22Rv1 (cell line): ENCODE data around the gene PSD2.

Experiments
- H3K27ac ChIP-seq: fragments of 450-650 bp; 2 replicates; pipeline ENCODE4 v1.5.1; 2017
- ZFX ChIP-seq: fragments of 450-650 bp; IDR thresholded peaks from 2 replicates; pipeline ENCODE4 v1.6.1; 2017; ENCODE audit warnings: antibody characterized with exemption, borderline replicate concordance
- TF ChIP-seq, protein P1 (sequence below): fragments of 450-650 bp; IDR thresholded peaks from 2 replicates; pipeline ENCODE4 v1.5.1; 2017; ENCODE audit warnings: mild to moderate bottlenecking

Gene PSD2

DNA sequence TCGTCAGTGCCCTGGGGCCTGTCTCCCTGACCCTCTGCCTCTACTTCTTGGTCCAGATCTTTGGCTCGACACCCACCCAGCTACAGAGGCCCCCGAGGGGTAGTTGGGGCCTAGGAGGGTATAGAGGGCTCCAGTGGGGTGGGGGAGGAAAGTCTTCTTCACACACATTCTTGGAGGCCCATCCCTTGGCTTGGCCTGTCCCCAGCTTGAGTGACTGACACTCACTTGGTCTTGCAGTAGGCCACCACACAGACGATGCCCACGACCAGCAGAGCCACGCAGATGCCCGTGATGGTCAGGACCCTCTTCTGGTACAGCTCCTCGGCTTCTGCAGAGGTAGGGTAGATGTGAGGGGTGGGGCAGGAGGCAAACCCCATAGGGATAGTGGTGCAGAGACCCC, 59.8 kb downstream of the PSD2 start:
- TF ChIP-seq, protein P1, sequence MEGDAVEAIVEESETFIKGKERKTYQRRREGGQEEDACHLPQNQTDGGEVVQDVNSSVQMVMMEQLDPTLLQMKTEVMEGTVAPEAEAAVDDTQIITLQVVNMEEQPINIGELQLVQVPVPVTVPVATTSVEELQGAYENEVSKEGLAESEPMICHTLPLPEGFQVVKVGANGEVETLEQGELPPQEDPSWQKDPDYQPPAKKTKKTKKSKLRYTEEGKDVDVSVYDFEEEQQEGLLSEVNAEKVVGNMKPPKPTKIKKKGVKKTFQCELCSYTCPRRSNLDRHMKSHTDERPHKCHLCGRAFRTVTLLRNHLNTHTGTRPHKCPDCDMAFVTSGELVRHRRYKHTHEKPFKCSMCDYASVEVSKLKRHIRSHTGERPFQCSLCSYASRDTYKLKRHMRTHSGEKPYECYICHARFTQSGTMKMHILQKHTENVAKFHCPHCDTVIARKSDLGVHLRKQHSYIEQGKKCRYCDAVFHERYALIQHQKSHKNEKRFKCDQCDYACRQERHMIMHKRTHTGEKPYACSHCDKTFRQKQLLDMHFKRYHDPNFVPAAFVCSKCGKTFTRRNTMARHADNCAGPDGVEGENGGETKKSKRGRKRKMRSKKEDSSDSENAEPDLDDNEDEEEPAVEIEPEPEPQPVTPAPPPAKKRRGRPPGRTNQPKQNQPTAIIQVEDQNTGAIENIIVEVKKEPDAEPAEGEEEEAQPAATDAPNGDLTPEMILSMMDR: no peak
- TF ChIP-seq ZFX: no peak
- no peak overlapping the region for H3K27ac ChIP-seq

DNA sequence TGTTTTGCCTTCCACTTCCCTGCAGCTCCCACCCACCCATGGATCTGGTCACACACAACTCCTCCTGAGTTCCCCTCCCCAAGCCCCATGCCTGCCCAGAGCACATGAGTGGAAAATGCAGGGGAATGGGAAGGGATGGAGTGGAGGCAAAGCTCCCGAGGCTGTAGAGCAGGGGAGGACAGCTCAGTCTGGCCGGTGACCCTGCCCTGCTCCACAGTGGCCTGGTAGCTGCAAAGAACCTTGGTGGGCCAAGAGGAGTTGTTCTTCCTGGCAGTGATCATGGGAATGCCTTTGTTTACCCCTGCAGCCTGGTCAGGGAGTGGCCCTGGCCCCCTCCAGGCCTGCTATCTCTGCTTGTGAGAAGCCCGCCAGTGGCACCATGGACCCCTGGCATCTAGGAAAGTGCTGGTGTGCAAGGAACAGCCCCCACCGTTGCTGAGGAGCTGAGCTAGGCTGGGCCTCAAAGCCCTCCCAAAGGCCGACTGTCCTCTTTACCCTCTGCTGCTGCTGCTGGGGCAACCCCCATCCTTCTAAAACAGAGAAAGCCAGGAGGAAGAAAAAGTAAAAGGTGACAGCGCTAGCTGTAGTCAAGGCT, 60.4 kb downstream of the PSD2 start:
- H3K27ac ChIP-seq: no peak overlapping the region
- no peak for TF ChIP-seq ZFX
- TF ChIP-seq, protein P1: no peak

DNA sequence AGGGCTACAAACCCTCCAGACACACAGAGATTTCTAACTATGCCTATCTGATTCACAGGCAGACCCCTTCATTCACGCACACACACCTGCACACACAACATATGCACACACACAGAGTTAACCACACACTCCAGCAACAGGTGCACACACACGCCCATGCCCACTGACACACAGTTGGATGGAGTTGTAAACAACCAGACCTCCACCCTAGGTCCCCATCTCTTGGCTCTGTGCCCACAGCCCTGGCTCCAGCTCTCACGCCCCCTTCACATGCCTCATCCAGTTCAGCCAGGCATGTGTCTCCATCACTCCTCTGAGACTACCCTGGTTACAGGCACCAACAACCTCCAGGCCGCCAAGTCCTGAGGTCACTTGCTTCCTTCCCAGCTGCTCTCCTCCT, 61.1 kb downstream of the PSD2 start:
- no peak for TF ChIP-seq ZFX
- TF ChIP-seq, protein P1: no peak
- no peak overlapping the region for H3K27ac ChIP-seq

DNA sequence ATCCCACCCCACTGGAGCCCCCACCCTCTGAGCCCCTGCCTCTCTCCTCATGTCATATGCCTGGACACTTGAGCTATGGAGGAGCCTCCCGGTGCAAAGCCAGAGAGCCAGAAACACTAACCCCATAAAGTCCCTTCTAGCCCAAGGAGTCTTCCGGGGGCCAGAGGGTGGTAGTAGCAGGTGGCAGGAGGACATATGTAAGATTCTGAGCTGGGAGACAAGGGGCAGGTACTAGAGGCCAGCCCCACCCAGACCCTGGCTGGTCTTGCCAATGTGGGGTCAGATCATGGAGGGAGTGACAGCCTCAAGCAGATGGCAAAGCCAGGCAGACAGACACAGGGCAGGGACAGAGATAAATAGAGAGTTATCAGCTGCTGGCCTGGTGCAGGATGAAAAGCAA, 63.4 kb downstream of the PSD2 start:
- no peak for TF ChIP-seq ZFX
- TF ChIP-seq, protein P1: no peak
- no peak overlapping the region for H3K27ac ChIP-seq

DNA sequence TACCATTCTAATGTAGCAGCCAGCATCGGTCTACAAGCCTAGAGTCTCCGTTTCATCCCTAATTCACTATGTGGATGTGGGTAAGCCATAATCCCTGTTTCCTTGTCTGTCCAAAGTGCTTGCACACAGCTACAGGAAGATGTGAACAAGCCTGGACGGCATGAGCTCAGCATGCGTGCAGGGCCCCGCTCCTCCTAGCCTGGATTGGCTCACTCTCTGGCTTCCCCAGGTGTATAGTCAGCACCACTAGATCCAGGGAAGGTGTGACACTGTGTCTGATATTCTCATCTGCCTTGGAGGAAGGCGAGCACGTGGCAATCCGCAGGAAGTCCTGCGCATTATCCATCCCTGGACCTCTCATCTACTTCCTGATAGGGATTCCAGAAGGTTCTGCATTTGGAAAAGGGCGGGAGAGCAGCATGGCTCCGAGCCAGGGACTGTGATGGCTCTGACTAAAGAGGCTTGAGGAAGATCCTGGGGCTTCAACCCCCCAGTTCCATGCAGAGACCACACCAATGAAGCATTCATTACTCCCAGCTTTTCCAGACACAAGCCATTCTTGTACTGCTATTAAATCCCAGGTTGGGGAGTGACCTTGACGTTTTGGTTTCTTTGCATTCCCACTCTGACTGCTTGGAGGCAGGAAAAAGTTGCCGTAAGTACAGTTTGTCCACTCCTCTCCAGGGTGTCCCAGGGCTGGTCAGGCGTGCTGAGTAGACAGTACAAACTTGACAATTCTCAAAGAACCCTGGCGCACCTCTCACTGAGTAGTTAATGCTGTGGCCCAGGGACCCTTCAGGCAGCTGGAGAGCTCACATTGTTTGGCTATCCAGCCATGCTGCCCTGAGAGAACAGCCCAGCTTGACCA, 65.6 kb downstream of the PSD2 start:
- no peak for TF ChIP-seq ZFX
- TF ChIP-seq, protein P1: no peak
- no peak overlapping the region for H3K27ac ChIP-seq

DNA sequence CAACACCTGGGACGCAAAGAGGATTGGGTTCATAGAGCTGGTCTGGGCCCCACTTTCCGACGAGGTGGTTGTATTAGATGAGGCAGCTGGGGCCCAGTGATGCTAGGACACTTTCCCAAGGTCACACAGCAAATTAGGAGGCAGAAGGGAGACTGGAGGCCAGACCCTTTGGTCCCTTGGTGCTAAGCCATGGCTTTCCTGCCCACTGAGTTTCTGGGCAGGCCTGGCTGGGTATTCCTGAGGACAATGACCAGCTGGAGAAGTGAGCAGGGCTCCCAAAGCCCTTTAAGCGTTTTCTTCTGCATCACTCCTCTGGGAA, 66.2 kb downstream of the PSD2 start:
- TF ChIP-seq, protein P1: no peak
- TF ChIP-seq ZFX: no peak
- H3K27ac ChIP-seq: no peak overlapping the region

DNA sequence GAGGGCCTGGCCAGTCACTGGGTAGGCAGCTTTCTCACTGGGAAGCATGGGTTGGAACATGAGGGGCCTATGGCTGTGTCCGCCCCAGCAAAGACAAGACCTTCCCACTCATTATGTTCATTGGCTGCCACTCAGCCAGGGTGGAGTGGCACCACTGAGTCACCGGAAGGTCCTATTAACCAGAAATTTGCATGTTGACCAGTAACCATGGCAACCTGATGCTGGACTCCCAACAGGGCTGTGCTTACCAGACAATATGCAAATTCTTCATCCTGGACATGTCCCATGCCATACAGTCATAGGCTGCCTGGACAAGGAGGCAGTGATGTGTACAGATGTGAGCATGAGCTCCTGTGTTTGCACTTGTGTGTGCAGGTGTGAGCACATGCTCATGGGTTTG, 66.7 kb downstream of the PSD2 start:
- no peak overlapping the region for H3K27ac ChIP-seq
- TF ChIP-seq, protein P1: no peak
- TF ChIP-seq ZFX: no peak
